Suppressor macrophage treated with lipopolysaccharide for 4 hours (primary cell): Measurements from ENCODE around the gene PCGF6.
"Not testable (repeated sequence)": the region's sequence is repeated elsewhere in the genome, so short reads cannot be mapped to it uniquely, and the experiment has no call there.

Experiments
- DNase-seq: peaks from one replicate; pipeline ENCODE4 v3.0.0-alpha.2; 2020

The PCGF6 gene, protein sequence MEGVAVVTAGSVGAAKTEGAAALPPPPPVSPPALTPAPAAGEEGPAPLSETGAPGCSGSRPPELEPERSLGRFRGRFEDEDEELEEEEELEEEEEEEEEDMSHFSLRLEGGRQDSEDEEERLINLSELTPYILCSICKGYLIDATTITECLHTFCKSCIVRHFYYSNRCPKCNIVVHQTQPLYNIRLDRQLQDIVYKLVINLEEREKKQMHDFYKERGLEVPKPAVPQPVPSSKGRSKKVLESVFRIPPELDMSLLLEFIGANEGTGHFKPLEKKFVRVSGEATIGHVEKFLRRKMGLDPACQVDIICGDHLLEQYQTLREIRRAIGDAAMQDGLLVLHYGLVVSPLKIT

GRCh38 chr10:103350517-103351260 lies at the start of gene PCGF6:
PCGF6 (minus strand) TSS chr10:103351140; CDS start chr10:103351066, 74 bp downstream.
- DNase-seq, result peak; percentile 85

- no peak for DNase-seq
Measured at GRCh38 chr10:103397191-103397825, 46.4 kb upstream of the PCGF6 start.

GRCh38 chr10:103396789-103397087 lies 45.8 kb upstream of the PCGF6 start:
- no peak for DNase-seq

DNA sequence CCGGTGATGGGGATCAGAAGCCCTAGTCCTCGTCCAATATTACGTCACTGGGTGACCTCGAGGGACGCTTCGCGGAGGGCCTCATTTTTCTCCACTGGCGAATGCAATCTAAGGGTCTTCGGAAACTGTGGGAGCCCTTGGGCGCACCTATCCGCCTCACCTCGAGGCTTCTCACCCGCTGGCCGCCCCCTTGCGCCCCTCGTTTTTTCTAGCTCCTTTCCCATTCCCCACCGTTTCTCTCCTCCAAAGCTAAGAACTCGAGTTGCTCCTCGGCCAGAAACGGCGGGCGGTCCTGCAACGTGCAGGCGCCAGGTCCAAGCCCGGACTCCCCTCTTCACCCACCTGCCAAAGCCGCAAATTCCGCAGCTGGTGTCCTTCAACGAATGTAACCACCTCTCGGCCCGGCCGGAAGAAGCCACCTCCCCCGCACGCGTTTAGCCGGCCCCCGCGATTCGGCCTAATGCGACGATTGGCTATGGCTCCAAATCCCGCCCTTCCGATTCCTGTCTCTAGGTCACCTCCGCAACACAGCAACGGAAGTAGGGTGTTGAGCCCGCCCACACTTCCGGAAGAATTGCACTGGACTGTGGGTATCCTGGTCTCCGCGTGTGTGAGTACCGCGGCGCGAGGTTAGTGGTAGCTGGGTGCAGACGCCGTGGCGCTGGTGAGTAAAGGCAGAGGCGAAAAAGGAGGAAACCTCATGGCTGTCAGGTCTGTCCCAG lies 45.3 kb upstream of the PCGF6 start, which contains the start of the genes ATP5MK and PDCD11:
Gene ATP5MK (minus strand): TSS at position 409 of the 722 bp plus-strand sequence. CDS start 4,018 bp downstream, outside the sequence.
Gene PDCD11 (plus strand): TSS at position 560 of the 722 bp plus-strand sequence. CDS start 1,801 bp downstream, outside the sequence.
- peak; percentile 99 for DNase-seq

DNA sequence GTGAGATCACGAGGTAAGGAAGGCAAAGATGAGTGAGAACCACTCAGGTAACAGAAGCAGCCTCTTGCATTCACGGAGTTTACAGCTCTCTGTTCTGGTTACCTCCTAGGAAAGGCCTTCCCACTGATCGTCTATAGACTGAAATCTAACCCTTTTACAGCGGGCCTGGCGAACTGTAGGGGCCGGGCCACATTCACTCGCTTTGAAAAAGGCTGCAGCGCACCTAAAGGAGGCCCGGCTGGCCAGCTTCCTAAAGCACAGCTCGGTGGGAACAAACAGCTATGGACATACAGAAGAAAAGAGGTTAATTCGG lies 44.8 kb upstream of the PCGF6 start:
- no peak for DNase-seq

- DNase-seq, result no peak
Measured at GRCh38 chr10:103394180-103394579, 43.2 kb upstream of the PCGF6 start.

DNA sequence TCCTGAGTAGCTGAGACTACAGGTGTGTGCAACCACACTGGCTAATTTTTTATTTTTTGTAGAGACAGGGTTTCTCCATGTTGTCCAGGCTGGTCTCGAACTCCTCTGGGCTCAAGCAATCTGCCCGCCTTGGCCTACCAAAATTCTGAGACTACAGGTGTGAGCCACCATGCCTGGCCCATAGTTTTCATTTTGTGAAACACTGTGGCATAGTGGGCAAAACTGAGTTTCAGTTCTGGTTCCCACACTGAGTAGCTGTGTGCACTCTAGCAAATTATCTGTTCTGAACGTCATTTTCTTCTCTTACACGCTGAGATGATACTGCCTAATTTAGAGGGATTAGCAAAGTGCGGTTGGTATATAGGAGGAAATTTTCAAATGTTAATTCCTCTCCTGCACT lies 31.8 kb upstream of the PCGF6 start:
- DNase-seq, result no peak

GRCh38 chr10:103374263-103374662 lies 23.3 kb upstream of the PCGF6 start:
- DNase-seq, result no peak

- DNase-seq, result no peak
Measured at GRCh38 chr10:103373544-103373943, 22.6 kb upstream of the PCGF6 start.

DNA sequence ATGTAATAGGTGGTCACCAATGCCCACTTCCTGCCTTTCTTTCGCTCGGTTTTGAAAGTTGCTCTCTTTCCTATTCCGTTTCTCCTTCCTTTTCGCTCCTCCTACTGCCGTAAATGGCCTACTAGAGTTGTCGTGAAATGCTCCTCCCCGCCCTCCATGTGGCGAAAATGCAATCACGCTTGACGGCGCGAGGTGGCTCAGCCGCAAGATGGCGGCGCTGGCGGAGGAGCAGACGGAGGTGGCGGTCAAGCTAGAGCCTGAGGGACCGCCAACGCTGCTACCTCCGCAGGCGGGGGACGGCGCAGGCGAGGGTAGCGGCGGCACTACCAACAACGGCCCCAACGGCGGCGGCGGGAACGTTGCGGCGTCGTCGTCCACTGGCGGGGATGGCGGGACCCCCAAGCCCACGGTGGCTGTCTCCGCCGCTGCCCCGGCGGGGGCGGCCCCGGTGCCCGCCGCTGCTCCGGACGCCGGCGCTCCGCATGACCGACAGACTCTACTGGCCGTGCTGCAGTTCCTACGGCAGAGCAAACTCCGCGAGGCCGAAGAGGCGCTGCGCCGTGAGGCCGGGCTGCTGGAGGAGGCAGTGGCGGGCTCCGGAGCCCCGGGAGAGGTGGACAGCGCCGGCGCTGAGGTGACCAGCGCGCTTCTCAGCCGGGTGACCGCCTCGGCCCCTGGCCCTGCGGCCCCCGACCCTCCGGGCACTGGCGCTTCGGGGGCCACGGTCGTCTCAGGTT lies 17.0 kb upstream of the PCGF6 start, which contains the start of gene TAF5:
Gene TAF5 (plus strand): TSS at position 195 of the 737 bp plus-strand sequence. CDS start 14 bp downstream, at position 209.
- peak; percentile 96 for DNase-seq

- peak; percentile 7 for DNase-seq
Measured at GRCh38 chr10:103367379-103367781, 16.4 kb upstream of the PCGF6 start.

DNA sequence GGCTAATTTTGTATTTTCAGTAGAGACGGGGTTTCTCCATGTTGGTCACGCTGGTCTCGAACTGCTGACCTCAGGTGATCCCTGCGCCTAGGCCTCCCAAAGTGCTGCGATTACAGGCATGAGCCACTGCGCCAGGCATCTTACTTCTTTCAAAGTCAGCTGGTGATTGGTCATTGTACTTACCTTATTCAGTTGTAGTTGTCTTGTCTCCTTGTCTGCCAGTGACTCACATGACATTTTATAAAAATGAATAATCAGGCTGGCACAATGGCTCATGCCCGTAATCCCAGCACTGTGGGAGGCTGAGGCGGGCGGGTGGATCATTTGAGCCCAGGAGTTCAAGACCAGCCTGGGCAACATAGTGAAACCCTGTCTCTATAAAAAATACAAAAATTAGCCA lies 9.9 kb upstream of the PCGF6 start:
- peak; percentile 6 for DNase-seq

GRCh38 chr10:103359493-103359892 lies 8.6 kb upstream of the PCGF6 start:
- DNase-seq, result not testable (repeated sequence)

DNA sequence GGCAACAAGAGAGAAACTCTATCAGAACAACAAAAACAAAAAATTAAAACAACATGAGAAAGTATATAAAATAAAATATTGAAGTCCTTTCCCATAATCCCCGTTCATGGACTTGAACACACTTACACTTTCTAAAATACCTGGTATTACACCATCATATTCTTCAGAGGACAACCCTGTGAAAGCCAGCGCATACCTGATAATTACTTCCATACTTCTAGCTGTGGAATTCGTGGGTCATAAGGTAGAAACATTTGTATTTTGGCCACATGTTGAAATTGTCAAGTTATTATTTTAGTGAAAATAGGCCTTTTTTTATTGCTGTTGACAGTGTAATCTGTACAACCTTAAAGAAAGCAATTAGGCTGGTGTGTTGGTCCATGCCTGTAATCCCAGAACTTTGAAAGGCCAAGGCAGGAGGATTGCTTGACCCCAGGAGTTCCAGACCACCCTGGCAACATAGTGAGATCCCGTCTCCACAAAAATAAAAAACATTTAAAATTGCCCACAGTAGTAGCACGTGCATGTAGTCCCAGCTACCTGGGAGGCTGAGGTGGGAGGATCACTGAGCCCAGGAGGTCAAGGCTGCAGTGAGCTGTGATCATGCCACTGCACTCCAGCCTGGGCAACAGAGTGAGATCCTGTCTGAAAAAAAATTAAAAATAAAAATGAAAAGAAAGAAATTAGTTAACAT lies 5.1 kb upstream of the PCGF6 start:
- DNase-seq, result no peak

DNA sequence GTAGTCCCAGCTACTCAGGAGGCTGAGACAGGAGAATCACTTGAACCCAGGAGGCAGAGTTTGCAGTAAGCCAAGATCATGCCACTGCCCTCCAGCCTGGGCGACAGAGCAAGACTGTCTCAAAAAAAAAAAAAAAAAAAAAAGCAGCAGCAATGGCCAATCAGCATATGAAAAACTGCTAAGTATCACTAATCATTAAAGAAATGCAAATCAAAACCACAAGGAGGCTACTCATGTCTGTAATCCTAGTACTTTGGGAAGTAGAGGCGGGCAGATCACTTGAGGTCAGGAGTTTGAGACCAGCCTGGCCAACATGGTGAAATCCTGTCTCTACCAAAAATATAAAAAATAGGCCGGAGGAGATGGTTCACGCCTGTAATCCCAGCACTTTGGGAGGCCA lies 3.6 kb upstream of the PCGF6 start:
- DNase-seq, result not testable (repeated sequence)

DNA sequence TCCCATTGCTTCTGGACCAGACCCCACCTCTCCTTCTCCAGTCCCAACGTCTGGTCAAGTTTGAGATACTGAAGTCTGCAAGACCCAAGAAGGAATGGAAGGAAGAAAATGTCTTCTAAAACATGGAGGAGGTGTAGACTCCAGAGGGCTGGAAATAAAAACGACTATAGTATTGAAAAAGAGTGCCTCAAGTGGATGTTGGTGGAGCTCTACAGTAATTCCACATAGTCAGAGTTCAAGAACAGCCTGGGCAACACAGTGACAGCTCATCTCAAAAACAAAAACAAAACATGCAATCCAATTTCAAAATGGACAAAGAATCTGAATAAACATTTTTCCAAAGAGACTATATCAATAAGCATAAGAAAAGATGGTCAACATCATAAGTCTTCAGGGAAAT lies 2.3 kb upstream of the PCGF6 start:
- no peak for DNase-seq

DNA sequence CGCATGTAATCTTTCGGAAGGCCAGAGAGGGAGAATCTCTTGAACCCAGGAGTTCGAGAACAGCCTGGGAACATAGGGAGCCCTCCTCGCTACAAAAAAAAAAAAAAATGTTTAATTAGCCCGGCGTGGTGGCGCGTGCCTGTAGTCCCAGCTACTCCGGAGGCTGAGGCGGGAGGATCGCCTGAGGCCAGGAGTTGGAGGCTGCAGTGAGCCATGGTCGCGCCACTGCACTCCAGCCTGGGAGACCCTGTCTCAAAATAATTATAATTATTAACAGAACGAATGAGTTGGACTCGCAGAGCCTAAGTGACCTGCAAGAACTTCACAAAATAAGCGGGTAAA lies 794 bp downstream of the PCGF6 start:
- DNase-seq, result no peak

- no peak for DNase-seq
Measured at GRCh38 chr10:103336370-103336769, 14.6 kb downstream of the PCGF6 start.

- no peak for DNase-seq
Measured at GRCh38 chr10:103334567-103334966, 16.4 kb downstream of the PCGF6 start.

- DNase-seq, result peak; percentile 52
Measured at GRCh38 chr10:103333934-103334520, 16.9 kb downstream of the PCGF6 start.

GRCh38 chr10:103327906-103328305 lies 23.0 kb downstream of the PCGF6 start:
- no peak for DNase-seq
